OCI-LY3 (cell line): Measurements from ENCODE around the gene RANBP10.

Experiments
- H2AFZ ChIP-seq: fragments of 200-600, 300-600 bp; shearing (Covaris generic); 2 replicates; pipeline ENCODE4 v1.6.0; 2014; ENCODE audit warnings: antibody characterized with exemption, low read depth, low read length
- H3K27ac ChIP-seq: fragments of 200-600, 300-600 bp; sonication (generic); 2 replicates; pipeline ENCODE4 v1.5.1; 2014; ENCODE audit warnings: mild to moderate bottlenecking, low read length, moderate library complexity, mixed read lengths
- H3K27me3 ChIP-seq: fragments of 200-600, 300-600 bp; sonication (generic); 2 replicates; pipeline ENCODE4 v1.6.1; 2014; ENCODE audit warnings: low read depth, low read length, mixed read lengths
- H3K36me3 ChIP-seq: fragments of 200-600, 300-600 bp; sonication (generic); replicated peaks from 2 replicates; pipeline ENCODE3; 2014; ENCODE audit warnings: low read depth, low read length, mixed read lengths
- H3K4me1 ChIP-seq: fragments of 300-600, 200-600 bp; sonication (generic); 2 replicates; pipeline ENCODE4 v1.6.1; 2014; ENCODE audit warnings: low read length, mixed read lengths
- H3K4me2 ChIP-seq: fragments of 200-600, 300-600 bp; sonication (generic); 2 replicates; pipeline ENCODE4 v1.6.1; 2014; ENCODE audit warnings: low read length, mixed read lengths
- H3K4me3 ChIP-seq: fragments of 300-600, 200-600 bp; sonication (generic); 2 replicates; pipeline ENCODE4 v1.5.1; 2014; ENCODE audit warnings: antibody characterized with exemption, mild to moderate bottlenecking, low read length, moderate library complexity
- H3K79me2 ChIP-seq: fragments of 300-600, 200-600 bp; shearing (Covaris generic); 2 replicates; pipeline ENCODE4 v1.6.1; 2014; ENCODE audit warnings: mild to moderate bottlenecking, low read length, mixed read lengths
- H3K9ac ChIP-seq: fragments of 300-600, 200-600 bp; shearing (Covaris generic); 2 replicates; pipeline ENCODE4 v1.6.0; 2014; ENCODE audit warnings: mild to moderate bottlenecking, low read length, moderate library complexity
- H3K9me3 ChIP-seq: fragments of 200-600, 300-600 bp; shearing (Covaris generic); 2 replicates; pipeline ENCODE4 v1.6.1; 2014; ENCODE audit warnings: low read length, mixed read lengths; ENCODE audit not compliant: insufficient read depth
- H4K20me1 ChIP-seq: fragments of 200-600, 300-600 bp; sonication (generic); 2 replicates; pipeline ENCODE4 v1.6.1; 2016; ENCODE audit warnings: low read length, mixed read lengths; ENCODE audit not compliant: insufficient read depth
- EZH2phosphoT487 ChIP-seq: fragments of 200-600 bp; shearing (Covaris generic); IDR thresholded peaks from 2 replicates; pipeline ENCODE4 v1.6.1; 2018; ENCODE audit warnings: antibody characterized with exemption, mixed run types, low read depth
- TF ChIP-seq, protein P1 (sequence below): fragments of 200-600, 300-600 bp; sonication (generic); IDR thresholded peaks from 2 replicates; pipeline ENCODE4 v1.5.1; 2014; ENCODE audit warnings: antibody characterized with exemption, low read length, low read depth

Gene RANBP10

DNA sequence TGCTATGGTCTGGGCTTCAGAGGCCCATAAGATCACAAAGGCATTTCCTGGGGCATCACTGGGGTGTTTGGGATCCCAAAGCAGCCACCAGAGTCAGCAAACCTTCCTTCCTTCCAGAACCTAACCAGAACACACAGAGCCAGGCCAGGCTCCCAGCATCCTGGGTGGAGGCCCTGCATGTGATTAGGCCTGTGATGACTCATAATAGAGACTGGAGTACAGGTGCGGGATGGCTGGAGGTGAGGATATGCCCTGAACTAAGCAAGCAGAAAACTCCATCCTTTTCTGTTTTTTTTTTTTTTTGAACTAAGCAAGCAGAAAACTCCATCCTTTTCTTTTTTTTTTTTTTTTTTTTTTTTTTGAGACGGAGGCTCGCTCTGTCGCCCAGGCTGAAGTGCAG is 69.5 kb downstream of the RANBP10 start:
- Histone ChIP-seq H2AFZ (no peak overlapping the region), H4K20me1 (no peaks in the 10 kb centered on the region), H3K36me3 (peaks cover 15% of the 10 kb centered on the region), H3K27ac (no peak overlapping the region), H3K79me2 (no peaks in the 10 kb centered on the region), H3K4me3 (no peak overlapping the region), H3K4me2 (no peak overlapping the region), H3K4me1 (no peaks in the 10 kb centered on the region), H3K9me3 (no peaks in the 10 kb centered on the region), H3K27me3 (no peaks in the 10 kb centered on the region), H3K9ac (no peak overlapping the region)
- TF ChIP-seq, protein P1, sequence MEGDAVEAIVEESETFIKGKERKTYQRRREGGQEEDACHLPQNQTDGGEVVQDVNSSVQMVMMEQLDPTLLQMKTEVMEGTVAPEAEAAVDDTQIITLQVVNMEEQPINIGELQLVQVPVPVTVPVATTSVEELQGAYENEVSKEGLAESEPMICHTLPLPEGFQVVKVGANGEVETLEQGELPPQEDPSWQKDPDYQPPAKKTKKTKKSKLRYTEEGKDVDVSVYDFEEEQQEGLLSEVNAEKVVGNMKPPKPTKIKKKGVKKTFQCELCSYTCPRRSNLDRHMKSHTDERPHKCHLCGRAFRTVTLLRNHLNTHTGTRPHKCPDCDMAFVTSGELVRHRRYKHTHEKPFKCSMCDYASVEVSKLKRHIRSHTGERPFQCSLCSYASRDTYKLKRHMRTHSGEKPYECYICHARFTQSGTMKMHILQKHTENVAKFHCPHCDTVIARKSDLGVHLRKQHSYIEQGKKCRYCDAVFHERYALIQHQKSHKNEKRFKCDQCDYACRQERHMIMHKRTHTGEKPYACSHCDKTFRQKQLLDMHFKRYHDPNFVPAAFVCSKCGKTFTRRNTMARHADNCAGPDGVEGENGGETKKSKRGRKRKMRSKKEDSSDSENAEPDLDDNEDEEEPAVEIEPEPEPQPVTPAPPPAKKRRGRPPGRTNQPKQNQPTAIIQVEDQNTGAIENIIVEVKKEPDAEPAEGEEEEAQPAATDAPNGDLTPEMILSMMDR: no peak
- no peak for TF ChIP-seq EZH2phosphoT487

DNA sequence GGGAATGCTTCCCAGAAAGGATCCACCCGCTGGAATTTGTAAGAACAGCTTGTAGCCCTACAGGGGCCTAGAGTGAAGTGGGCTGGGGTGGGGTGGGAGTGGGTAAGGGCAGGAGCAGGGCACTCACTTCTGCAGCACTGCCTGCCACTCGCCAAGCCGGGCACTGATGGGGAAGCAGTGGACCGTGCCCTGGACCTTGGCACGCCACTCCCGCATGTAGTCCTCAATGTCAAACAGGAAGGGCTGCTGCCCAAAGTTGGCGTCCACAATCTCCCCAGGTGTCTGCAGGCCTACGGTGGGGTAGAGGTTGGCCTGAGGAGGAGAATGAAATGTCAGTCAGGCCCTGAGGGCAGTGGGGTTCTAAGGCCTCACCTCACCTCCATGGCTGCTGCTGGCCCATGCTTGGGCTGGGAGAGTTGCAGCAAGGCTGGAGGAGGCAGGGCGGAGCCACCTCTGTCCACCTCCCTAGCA is 71.6 kb downstream of the RANBP10 start:
- no peaks in the 10 kb centered on the region for H3K27me3 ChIP-seq
- no peak overlapping the region for H3K9ac ChIP-seq
- no peak overlapping the region for H3K27ac ChIP-seq
- H3K4me3 ChIP-seq: no peak overlapping the region
- no peaks in the 10 kb centered on the region for H4K20me1 ChIP-seq
- TF ChIP-seq, protein P1: no peak
- no peak for TF ChIP-seq EZH2phosphoT487
- H3K79me2 ChIP-seq: no peaks in the 10 kb centered on the region
- H3K4me1 ChIP-seq: no peaks in the 10 kb centered on the region
- H3K36me3 ChIP-seq: peaks cover 24% of the 10 kb centered on the region
- no peaks in the 10 kb centered on the region for H3K9me3 ChIP-seq
- H3K4me2 ChIP-seq: no peak overlapping the region
- no peak overlapping the region for H2AFZ ChIP-seq

DNA sequence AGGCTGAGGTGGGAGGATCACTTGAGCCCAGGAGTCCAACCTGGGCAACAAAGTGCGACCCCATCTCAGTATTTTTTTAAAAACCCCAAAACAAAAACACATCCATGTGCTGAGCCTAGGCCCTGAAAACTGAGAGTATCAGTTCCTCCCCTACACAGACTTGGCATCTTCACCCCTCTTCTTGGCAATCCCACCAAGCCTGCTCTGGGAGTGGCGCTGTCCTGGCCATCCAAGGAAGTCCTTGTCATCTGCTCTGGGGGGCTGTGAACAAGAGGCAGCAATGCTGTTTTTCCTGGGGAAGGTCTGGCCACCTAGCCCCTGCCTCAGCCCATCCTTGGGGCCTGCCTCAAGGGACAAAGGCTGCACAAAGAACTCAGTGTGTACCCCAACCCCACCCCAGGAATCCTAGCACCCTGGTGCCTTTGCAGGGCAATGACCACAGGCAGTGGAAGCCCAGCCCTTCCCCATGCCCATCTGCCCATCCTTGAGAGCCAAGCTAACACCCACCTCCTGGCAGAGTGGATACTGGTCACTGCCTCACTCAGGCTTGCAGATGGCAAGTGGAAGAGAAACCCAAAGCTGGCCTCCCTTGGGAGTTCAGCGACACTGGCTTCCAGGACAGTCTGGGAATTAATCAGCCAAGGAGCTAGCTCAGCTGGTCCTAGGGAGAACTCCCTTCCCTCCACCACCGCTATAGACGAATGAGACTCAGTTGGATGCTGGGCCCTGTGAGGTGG is 72.5 kb downstream of the RANBP10 start:
- Histone ChIP-seq H3K4me2 (no peak overlapping the region), H3K9me3 (no peaks in the 10 kb centered on the region), H3K4me1 (no peaks in the 10 kb centered on the region), H3K9ac (no peak overlapping the region), H4K20me1 (no peaks in the 10 kb centered on the region), H3K79me2 (no peaks in the 10 kb centered on the region), H3K36me3 (peaks cover 23% of the 10 kb centered on the region), H3K27ac (no peak overlapping the region), H3K27me3 (no peaks in the 10 kb centered on the region), H3K4me3 (no peak overlapping the region), H2AFZ (no peak overlapping the region)
- TF ChIP-seq, protein P1: no peak
- no peak for TF ChIP-seq EZH2phosphoT487

DNA sequence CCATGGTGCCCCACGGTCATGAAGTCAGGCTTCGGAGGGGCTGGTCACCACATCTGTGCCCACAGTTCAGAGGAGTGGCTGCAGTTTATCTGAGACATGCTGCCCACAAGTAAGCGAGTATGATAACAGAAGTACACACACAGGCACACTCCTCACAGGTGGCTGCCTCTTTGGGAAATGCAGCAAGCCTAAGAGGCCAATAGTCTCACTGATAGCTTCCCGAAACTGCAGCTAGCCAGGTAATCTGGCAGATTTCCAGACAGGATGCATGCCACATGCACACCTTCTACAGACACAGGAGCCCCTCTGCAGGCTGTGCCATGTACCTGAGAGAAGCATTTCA is 74.6 kb downstream of the RANBP10 start:
- Histone ChIP-seq H3K9me3 (no peaks in the 10 kb centered on the region), H3K27ac (no peak overlapping the region), H2AFZ (no peak overlapping the region), H3K4me3 (no peak overlapping the region), H3K4me1 (no peaks in the 10 kb centered on the region), H3K79me2 (no peaks in the 10 kb centered on the region), H3K9ac (no peak overlapping the region), H3K27me3 (no peaks in the 10 kb centered on the region), H3K36me3 (peaks cover 23% of the 10 kb centered on the region), H3K4me2 (no peak overlapping the region), H4K20me1 (no peaks in the 10 kb centered on the region)
- TF ChIP-seq, protein P1: no peak
- no peak for TF ChIP-seq EZH2phosphoT487
